HG03103 (cell line): ENCODE data around the gene TMEM54.
"Not testable (repeated sequence)": the region's sequence is repeated elsewhere in the genome, so short reads cannot be mapped to it uniquely, and the experiment has no call there.

Experiments
- ATAC-seq: cut with Tn5 transposase; IDR thresholded peaks from one replicate; pipeline ENCODE4 v1.9.1; 2021; ENCODE audit warnings: low read depth; ENCODE audit not compliant: unreplicated experiment

TMEM54 gene

DNA sequence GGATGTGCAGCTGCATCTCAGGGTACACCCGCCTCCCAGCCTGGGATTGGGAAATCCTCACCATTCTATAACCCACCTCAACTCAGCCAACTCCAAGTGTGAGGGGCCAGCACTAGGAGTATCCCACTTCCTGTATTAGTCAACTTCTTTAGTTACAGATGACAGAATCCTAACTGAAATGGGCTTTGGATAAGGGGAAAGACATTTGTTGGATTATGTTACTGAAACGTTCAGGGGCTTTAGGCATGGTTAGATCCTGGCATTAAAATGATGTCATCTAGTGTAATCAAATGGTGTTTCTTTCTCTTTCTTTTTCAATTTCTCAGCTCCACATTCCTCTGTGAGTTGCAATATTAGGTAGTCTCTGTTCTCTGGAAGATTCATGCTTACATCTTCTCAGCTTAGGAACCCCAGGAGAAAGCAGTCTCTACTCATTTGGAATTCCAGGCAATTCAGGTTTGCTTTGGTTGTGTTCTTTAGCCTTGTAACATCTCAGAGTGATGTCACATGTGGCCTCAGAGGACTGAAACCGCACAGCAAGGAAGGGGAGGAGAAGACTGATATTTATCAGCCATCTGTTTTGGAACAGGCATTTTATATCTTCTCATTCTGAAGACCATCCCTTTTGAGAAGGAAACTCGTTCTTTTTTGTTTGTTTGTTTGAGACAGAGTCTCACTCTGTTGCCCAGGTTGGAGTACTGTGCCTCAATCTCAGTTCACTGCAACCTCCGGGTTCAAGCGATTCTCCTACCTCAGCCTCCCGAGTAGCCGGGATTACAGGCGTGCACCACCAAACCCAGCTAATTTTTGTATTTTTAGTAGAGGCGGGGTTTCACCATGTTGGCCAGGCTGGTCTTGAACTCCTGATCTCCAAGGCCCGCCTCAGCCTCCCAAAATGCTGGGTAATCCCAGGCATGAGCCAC lies 18.9 kb upstream of the TMEM54 start:
- ATAC-seq, result no peak

DNA sequence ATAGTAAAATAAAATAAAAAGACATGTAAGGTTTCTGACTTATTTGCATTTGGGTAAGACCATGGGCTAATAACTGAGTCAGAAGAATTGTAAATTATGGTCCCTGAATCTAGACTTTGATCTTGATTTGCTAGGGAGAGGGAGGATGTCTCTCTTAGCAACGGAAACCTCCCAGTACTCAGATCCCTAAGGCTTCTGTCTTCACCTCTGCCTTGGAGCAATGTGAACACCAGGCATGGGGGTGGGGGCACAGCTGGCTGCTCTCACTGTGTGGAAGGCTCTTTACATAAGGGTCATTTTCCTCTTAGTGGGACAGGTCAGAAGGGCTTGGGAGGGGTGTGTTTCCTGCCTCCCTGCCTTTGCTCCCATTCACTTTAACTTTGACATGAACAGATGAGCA lies 17.0 kb upstream of the TMEM54 start:
- ATAC-seq, result no peak

DNA sequence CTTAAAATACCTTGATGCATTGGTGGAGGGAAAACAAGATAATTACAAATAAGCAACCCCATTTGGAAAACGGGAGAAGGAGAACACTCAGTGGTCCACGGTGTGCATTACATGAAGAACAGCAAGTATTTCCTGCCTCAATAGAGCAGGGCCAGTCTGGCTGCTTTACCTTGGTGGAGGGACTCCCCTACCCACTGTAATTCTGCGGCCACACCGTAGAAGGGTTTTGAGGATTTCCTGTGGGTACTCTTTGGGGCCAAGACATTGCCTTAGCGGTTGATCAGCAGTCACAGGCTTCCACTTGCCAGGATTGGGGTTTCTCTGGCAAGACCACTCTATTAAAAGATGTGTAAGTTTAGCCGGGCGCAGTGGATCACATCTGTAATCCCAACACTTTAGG lies 16.3 kb upstream of the TMEM54 start:
- ATAC-seq, result no peak

DNA sequence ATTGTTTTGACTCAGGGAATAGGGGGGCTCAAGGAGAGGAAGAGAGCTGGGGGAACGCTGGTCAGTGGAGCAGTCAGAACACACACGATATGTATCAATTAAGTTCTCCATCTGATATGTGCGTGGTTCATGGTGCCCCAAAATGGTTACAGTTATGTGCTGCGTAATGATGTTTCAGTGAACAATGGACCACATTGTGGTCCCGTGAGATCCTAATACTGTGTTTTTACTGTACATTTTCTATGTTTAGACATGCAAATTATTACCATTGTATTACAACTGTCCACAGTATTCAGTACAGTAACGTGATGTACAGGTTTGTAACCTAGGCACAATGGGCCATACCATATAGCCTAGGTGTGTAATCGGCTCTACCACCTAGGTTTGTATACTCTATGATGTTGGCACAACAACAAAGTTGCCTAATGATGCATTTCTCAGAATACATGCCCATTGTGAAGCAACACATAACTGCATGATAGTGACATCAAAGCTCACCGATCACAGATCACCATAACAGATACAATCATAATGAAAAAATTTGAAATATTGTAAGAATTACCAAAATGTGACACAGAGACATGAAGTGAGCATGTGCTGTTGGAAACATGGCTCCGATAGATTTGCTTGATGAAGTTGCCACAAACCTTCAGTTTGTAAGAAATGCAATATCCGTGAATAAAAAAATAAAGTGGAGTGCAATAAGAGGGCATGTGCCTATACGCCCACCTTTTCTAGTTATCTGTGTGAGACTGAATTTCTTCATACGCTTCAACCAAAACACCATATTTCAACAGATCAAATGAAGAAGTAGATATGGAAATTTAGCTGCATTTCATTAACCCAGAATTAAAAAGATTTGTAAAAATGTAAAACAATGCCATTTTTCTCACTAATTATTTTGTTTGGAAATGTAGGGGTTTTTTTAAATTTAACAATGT lies 14.8 kb upstream of the TMEM54 start:
- no peak for ATAC-seq

DNA sequence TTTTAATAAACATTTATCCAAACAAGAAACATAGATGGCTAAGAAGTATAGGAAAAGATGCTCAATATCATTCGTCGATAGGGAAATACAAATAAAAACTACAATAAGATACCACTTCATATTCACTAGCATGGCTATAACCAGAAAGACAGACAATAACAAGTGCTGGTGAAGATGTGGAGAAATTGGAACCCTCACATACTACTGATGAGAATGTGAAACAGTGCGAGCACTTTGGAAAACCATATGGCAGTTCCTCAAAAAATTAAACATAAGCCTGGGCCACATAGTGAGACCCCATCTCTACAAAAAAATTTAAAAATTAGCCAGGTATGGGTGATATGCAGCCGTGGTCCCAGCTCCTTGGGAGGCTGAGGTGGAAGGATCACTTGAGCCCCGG lies 9.1 kb upstream of the TMEM54 start:
- ATAC-seq, result no peak

DNA sequence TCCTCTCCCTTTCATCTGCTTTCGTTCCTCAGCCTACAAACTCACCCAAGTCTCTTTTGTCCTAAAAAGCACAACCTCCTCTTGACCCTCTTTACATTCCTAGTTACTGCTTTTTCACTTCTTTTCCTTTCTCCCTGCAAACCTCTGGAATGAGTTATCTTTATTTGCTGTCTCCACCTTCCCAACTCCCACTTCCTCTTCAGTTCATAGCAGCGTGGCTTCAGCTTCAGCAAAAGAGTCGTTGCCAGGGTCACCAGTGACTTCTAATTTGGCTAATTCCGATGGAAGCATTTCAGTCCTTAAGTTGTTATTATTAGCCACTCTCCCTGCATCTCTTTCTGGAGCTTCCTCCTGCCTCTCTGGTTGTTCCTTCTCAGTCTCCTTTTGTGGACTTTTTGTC lies 6.2 kb upstream of the TMEM54 start:
- no peak for ATAC-seq

DNA sequence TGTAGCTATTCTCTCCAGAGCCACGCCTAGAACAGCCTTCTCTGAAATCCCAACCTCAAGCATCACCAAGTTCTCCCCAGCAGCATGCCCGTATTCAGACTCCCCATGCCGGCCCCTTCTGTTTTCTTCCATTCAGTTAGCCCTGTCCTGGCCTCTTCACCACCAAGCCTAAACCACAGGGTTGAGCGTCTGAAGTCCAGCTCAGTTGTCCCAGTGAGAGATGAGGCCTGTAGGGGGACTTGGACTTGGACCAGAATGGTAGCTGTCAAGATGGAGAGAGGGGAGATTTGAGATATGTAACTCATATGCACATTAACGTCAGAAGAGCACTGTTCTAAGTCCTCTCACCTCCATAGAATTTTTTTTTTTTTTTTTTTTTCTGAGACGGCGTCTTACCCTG lies 5.5 kb upstream of the TMEM54 start:
- no peak for ATAC-seq

DNA sequence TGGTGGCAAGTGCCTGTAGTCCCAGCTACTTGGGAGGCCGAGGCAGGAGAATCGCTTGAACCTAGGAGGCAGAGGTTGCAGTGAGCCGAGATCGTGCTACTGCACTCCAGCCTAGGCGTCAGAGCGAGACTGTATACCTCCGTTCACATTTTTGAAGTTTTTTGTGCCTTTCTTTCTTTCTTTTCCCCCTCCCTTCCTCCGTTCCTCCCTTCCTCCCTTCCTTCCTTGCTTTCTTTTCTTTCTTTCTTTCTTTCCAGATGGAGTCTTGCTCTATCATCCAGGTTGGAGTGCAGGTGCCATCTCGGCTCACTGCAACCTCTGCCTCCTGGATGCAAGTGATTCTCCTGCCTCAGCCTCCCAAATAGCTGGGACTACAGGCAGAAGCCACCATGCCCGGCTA lies 4.4 kb upstream of the TMEM54 start:
- ATAC-seq, result not testable (repeated sequence)

DNA sequence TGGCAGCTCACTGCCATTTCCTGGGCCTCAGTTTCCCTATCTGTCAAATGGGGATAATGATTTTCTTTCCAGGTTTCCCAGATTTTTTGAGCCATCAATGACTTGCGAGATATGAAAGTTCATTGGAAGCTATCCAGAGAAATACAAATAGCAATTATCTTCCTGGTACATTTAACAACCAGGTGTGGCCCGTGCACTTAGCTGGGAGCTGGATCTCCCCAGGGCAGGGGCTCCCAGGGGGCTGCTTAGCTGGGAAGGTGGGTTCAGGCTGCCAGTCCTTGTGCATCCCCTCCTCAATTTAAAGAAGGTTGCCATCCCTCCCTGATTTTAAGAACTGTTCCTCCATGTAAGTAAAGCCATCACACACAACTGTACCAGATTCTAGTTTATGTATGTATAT lies 3.6 kb upstream of the TMEM54 start:
- no peak for ATAC-seq

DNA sequence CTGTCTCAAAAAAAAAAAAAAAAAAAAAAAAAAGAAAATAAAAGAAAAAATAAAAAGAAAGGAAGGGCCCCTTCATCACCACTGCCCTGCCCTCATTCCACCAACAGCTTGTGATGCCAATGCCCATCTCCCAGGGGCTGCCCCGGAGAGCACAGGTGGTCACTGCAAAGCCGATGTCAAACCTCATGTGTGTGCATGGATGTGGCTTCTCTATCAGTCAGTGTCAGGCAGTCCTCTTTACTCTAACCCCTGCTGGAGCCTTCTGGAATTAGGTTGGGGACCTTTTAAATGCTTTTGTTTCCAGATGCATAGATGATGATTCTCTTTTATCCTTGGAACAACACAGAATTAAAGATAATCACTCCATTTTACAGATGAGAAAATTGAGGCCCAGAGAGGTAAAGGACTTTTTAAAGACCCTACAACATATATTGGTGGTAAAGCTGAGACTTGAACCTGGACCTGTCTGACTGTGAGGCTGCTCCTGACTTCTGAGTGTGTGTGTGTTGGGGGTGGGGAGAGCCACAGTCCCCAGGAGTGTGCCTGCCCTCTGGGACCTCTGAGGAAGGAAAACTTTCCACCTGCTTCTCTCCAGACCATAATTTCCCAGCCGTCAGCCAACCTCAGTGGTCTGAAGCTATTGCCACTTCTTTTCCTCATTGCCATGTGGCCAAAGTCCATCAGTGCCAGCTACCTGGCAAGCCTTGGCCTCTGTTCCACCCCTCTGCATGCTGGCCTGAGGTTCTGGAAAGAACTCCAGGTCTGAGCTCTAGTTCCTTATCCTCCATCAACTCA lies 3.0 kb upstream of the TMEM54 start:
- ATAC-seq, result no peak

DNA sequence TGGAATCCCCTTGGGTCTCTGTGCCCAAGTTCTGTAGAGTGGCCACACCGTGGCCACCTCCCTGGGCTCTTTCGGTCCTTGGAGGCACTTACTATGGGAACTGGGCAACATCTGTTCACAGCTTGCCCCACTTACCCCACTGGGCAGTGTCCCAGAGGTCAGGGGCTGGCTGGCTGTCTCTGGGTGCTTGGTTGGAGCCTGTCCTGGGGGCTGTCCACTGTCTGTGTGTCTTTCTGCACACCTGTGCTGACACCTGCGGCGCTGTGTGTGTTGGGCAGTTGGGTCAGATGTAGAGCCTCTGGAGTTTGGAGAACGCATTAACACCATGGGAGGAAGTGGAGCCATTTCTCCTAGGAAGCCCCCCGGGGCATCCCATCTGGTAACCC lies 1.3 kb upstream of the TMEM54 start:
- no peak for ATAC-seq

DNA sequence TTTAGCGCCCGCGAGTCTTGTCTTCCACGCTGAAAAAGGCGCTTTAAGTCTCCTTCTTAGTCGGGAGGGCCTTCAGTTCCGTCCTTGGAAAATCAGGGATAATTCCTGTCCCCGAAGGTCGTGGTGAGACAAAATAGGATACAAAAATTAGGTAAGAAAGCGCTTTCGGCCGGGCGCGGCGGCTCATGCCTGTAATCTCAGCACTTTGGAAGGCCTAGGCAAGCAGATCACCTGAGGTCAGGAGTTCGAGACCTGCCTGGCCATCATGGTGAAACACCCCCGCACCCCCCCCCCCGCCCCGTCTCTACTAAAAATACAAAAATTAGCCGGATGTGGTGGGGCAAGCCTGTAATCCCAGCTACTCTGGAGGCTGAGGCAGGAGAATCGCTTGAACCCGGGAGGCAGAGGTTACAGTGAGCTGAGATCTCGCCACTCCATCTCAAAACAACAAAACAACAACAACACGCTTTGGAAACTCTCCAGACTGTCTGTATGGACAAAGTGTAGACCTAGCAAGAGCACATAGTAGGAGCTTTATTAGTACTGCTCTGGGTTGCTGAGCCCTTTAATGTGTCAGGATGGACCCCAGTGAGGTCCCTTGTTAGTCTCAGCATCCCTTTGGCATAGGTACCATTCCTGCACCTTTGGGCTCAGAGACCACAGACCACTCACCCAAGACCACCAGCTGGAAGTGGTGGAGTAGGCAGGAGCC lies 790 bp upstream of the TMEM54 start:
- no peak for ATAC-seq

DNA sequence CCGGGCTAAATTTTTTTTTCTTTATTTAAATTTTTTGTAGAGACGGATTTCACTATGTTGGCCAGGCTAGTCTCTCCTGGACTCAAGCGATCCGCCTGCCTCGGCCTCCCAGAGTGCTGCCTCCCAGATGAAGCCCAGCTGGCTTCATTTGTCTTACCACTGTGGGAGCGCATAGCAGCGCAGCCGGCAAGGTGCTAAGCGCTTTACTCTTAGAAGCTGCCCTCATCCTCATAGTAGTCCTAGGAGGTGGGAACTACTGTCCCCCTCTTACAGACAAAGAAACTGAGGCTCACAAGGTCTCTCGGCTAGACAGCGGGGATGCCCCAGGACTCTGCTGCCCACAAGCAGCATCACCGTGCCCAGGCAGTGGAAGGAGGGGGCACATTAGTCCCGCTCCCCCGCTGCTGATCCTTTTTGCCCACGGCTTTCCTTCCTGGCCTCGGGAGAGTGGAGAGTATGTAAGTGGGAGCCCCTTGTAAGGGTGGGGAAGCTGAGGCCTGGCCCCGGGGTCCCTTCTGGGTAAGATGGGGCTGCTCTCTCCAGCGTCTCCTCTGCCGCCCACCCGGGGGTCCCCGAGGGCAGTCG lies 726 bp downstream of the TMEM54 start:
- ATAC-seq, result no peak

DNA sequence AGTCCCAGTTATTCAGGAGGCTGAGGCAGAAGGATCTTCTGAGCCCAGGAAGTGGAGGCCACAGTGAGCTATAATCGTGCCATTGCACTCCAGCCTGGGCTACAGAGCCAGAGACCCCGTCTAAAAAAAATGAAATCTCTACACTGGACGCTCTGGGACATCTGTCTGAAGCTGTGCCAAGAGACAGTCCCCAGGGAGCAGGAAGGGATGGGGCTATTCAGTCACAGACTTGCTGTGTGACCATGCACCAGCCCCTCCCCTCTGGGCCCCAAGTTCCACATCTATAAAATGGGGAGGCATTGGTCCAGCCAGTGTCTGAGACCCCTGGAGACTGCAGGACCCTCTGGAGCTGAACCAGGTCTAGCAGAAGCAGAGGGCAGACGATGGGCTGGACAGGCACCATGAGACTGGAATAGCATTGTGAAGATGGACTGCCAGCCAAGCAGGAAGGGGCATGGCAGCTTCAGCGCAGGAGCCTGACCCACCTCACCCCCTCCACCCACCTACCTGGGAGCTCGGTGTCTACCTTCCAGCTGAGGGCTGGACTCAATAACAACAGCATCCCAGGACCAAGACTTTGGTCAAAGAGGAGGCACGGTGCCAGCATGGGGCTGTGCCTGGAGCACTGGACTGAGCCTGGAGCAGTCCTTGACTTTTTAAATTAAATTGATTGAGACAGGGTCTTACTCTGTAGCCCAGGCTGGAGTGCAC lies 1.4 kb downstream of the TMEM54 start:
- no peak for ATAC-seq

DNA sequence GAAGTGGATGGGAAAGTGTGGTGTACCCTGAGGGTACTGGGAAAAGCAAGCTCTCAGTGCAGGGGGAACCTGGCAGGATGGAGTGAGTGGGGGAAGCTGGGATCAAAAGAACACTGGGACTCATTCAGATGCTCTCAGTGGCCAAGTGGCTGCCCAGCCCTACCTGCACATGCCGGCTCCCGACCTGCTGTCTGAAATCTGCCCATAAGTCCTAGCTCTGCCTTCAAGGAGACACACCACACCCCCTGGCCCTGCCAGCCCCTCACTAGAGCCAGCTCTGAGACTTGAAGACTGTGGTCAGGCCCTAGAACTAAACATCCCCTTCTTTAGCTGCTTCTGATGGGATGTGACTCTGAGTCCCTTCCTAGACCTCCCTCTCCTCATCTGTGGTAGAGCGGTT lies 2.2 kb downstream of the TMEM54 start:
- no peak for ATAC-seq

DNA sequence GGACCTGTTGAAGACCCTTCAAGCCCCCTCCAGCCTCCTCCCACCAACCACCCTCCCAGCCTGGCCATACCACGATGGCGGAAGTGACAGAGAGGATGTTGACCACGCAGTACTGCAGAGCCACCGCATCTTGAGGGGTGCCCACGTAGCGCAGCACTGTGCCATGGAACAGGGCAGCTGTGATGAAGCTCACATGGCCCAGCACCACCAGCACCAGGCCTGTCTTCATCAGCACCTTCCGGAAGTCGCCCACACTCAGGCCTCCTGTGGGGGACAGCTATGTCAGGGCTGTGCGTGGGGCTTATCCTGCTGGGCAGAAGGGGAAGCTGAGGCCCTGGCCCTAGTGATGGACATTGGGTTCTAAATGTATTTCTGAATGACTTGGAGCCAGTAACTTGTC lies 3.1 kb downstream of the TMEM54 start:
- no peak for ATAC-seq

DNA sequence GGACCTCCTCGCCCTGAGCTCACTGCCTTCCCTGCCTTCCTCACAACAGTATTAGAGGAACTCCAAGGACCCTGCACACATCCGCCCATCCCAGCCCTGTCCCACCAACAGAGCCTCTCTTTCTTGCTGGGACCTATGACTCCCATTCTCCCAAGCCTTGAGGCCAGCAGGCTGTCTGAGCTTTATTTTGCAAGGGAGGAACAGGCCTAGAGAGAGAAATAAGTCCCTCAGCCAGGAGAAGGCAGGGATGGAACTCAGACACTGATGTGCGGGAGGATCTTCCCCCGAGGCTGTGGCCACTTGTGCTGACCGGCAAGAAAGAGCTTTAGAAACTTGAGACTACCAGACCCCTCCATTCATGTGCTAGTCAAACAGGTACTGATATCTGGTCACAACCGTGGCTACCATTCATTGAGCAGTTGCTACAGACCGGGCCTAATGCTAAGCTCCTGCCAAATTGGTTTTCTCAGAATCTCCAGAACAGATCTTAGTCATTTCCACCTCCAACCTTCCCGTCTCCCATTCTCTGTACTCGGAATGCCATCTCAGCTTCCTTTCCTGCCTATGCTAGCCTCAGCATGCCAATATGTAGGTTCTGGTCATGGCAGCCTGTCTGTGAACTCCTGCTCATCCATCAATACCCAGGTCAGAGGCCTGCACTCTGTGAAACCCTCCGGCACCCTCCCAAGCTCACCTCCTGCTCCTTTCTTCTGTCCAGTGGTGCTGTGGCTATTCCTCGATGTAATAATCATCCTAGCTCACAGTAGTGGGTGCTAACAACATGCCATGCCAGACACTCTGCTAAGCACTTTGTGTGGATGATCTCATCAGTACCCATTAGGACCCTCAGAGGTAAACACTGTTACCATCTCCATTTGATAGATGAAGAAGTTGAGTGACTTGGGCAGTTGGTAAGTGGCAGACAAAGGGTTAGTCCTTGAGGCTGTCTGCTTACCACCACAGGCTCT lies 3.8 kb downstream of the TMEM54 start:
- ATAC-seq, result no peak

DNA sequence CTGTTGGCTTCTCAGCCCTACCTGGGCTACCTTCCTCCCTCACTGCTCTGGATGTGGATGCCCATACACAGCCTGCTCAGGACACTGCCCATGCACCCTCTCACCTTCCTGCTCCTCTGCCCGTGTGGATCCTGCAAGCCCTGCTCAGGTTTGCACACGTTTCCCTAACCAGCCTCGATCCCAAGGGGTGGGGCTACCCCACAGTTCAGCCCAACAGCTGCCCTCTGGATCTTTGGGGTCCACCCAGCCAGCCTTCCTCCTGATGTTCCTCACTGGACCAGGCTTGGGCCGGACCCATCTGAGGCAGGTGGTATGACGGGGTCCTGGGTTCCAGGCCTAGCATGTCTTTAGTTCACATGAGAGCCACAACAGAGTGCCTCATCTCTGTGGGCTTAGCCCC lies 4.7 kb downstream of the TMEM54 start:
- no peak for ATAC-seq
